Vagina (tissue), 2 donors: ENCODE results near the gene COX20. TPM values are rescaled to one million over a fixed set of nuclear protein-coding genes. Genes with fewer than 3 reads are reported as not detected.
A peak's percentile ranks its signal among the peaks of the same experiment; 100 is the strongest.
"Not testable (repeated sequence)": the region's sequence is repeated elsewhere in the genome, so short reads cannot be mapped to it uniquely, and the experiment has no call there.

ENCODE experiments used
- DNase-seq, 2 donors: peaks; one replicate each; pipeline ENCODE4 v3.0.0-alpha.2; 2017; ENCODE audit errors: extremely low spot score in 2 of 2
- H3K27ac ChIP-seq: fragments of 200-600 bp; sonication (generic); one replicate; pipeline ENCODE4 v1.5.1; 2019
- H3K27me3 ChIP-seq: fragments of 200-600 bp; sonication (generic); one replicate; pipeline ENCODE4 v1.5.1; 2019
- H3K36me3 ChIP-seq, 2 donors: fragments of 200-600 bp; sonication (generic); one replicate each; pipeline ENCODE4 v1.5.1; 2017 to 2019
- H3K4me1 ChIP-seq: fragments of 200-600 bp; sonication (generic); one replicate; pipeline ENCODE4 v1.5.1; 2019
- H3K4me3 ChIP-seq, 2 donors: fragments of 200-600 bp; sonication (generic); 1 replicate in 1 of 2; 2 replicates in 1 of 2; pipeline ENCODE4 v1.5.1; 2016 to 2019
- H3K9me3 ChIP-seq: fragments of 200-600 bp; sonication (generic); one replicate; pipeline ENCODE4 v1.5.1; 2019
- POLR2A ChIP-seq, 2 donors: fragments of 450-650 bp; IDR thresholded peaks; one replicate each; pipeline ENCODE4 v1.6.1; 2017; ENCODE audit warnings: antibody characterized with exemption in 2 of 2, mild to moderate bottlenecking in 2 of 2, moderate library complexity in 2 of 2
- POLR2AphosphoS5 ChIP-seq, 2 donors: sonication (generic); formaldehyde crosslinking; IDR thresholded peaks; one replicate each; pipeline ENCODE4 v1.9.0; 2017; ENCODE audit warnings: antibody characterized with exemption in 2 of 2, mild to moderate bottlenecking in 2 of 2, low read depth in 1 of 2; ENCODE audit not compliant: insufficient read depth in 1 of 2
- intact Hi-C: fragments of 100-400 bp; cut with DNase I; formaldehyde crosslinking; loops from one replicate; pipeline ENCODE4 v1.15.1; 2023
- total RNA-seq: library from RNA; depleted of rRNA; stranded (reverse); fragments of >200 nt; gene quantifications from one replicate; pipeline ENCODE4 v1.2.3, GENCODE V29; 2016
- TF ChIP-seq, protein P1 (sequence below), 3 experiments: fragments of 450-650 bp in 2 of 3; fragments of 200-600 bp in 1 of 3; sonication (generic) in 1 of 3; IDR thresholded peaks; one replicate each; pipeline ENCODE4 v1.5.1; 2017 to 2019; ENCODE audit warnings: antibody characterized with exemption in 3 of 3, mild to moderate bottlenecking in 2 of 3, moderate library complexity in 2 of 3

Gene COX20
- total RNA-seq, 1 donor from 2014 or later: 24.1 TPM

- intact Hi-C loops: no loop called here
- DNase-seq: no peak
- TF ChIP-seq POLR2AphosphoS5 (IDR thresholded peaks at IDR 0.05; ENCODE audit: insufficient read depth in 1 of 2, low read depth in 1 of 2) (no peak), POLR2A (IDR thresholded peaks at IDR 0.05) (no peak)
- TF ChIP-seq, protein P1, sequence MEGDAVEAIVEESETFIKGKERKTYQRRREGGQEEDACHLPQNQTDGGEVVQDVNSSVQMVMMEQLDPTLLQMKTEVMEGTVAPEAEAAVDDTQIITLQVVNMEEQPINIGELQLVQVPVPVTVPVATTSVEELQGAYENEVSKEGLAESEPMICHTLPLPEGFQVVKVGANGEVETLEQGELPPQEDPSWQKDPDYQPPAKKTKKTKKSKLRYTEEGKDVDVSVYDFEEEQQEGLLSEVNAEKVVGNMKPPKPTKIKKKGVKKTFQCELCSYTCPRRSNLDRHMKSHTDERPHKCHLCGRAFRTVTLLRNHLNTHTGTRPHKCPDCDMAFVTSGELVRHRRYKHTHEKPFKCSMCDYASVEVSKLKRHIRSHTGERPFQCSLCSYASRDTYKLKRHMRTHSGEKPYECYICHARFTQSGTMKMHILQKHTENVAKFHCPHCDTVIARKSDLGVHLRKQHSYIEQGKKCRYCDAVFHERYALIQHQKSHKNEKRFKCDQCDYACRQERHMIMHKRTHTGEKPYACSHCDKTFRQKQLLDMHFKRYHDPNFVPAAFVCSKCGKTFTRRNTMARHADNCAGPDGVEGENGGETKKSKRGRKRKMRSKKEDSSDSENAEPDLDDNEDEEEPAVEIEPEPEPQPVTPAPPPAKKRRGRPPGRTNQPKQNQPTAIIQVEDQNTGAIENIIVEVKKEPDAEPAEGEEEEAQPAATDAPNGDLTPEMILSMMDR (IDR thresholded peaks at IDR 0.05): no peak
Measured at GRCh38 chr1:244820131-244820530, 15.3 kb upstream of the COX20 start.

DNA sequence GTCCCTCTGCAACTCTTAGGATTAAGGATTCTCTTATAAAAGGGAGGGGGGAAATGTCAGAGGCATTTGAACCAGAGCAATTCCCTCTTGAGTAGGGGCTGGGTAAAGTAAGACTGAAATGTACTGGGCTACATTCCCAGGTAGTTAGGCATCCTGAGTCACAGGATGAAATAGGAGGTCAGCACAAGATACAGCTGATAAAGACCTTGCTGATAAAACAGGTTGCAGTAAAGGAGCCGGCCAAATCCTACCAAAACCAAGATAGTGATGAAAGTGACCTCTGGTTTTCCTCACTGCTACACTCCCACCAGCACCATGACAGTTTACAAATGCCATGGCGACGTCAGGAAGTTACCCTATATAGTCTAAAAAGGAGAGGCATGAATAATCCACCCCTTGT, 14.3 kb upstream of the COX20 start:
- Histone ChIP-seq H3K27me3 (no peaks in the 10 kb centered on the region), H3K27ac (no peak overlapping the region), H3K4me1 (no peaks in the 10 kb centered on the region), H3K36me3 (no peaks in the 10 kb centered on the region), H3K4me3 (no peak overlapping the region), H3K9me3 (no peaks in the 10 kb centered on the region)
- TF ChIP-seq POLR2AphosphoS5 (IDR thresholded peaks at IDR 0.05; ENCODE audit: insufficient read depth in 1 of 2, low read depth in 1 of 2) (no peak), POLR2A (IDR thresholded peaks at IDR 0.05) (no peak)
- TF ChIP-seq, protein P1 (IDR thresholded peaks at IDR 0.05): no peak
- DNase-seq: no peak
- intact Hi-C loops: no loop called here

More at GRCh38 chr1:244820131-244820530, 15.3 kb upstream of the COX20 start:
- Histone ChIP-seq H3K27me3 (no peaks in the 10 kb centered on the region), H3K9me3 (no peaks in the 10 kb centered on the region), H3K27ac (no peak overlapping the region), H3K36me3 (no peaks in the 10 kb centered on the region), H3K4me3 (no peak overlapping the region), H3K4me1 (no peaks in the 10 kb centered on the region)

GRCh38 chr1:244822878-244823277, 12.6 kb upstream of the COX20 start:
- Histone ChIP-seq H3K4me1 (no peaks in the 10 kb centered on the region), H3K36me3 (no peaks in the 10 kb centered on the region), H3K27me3 (no peaks in the 10 kb centered on the region), H3K4me3 (no peak overlapping the region), H3K9me3 (no peaks in the 10 kb centered on the region), H3K27ac (no peak overlapping the region)
- DNase-seq: no peak
- intact Hi-C loops: no loop called here
- TF ChIP-seq POLR2A (IDR thresholded peaks at IDR 0.05) (no peak), POLR2AphosphoS5 (IDR thresholded peaks at IDR 0.05; ENCODE audit: insufficient read depth in 1 of 2, low read depth in 1 of 2) (no peak)
- TF ChIP-seq, protein P1 (IDR thresholded peaks at IDR 0.05): no peak

DNA sequence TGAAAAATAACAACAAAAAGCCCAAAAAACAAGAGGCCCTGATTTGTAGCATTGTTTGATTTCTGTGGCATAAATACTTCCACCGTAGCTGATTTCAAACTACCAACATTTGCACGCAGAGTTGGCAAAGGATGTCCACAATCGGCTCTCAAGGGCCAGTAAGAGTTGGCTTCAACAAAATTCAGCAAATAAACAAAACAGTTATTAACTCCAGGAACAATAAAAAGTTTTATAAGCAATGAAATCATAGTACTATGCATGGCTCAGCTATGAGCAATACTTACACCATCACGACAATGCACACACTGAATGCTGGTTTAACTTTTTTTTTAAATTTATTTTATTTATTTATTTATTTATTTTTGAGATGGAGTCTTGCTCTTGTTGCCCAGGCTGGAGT, 8.7 kb upstream of the COX20 start:
- no peaks in the 10 kb centered on the region for H3K9me3 ChIP-seq
- intact Hi-C loops: no loop called here
- TF ChIP-seq POLR2A (IDR thresholded peaks at IDR 0.05): no peak
- TF ChIP-seq, protein P1 (IDR thresholded peaks at IDR 0.05): no peak
- TF ChIP-seq POLR2AphosphoS5 (IDR thresholded peaks at IDR 0.05; ENCODE audit: insufficient read depth in 1 of 2, low read depth in 1 of 2): no peak
- no peak overlapping the region for H3K27ac ChIP-seq
- H3K4me1 ChIP-seq: no peaks in the 10 kb centered on the region
- H3K27me3 ChIP-seq: no peaks in the 10 kb centered on the region
- no peak overlapping the region for H3K4me3 ChIP-seq
- no peaks in the 10 kb centered on the region for H3K36me3 ChIP-seq
- DNase-seq: no peak

DNA sequence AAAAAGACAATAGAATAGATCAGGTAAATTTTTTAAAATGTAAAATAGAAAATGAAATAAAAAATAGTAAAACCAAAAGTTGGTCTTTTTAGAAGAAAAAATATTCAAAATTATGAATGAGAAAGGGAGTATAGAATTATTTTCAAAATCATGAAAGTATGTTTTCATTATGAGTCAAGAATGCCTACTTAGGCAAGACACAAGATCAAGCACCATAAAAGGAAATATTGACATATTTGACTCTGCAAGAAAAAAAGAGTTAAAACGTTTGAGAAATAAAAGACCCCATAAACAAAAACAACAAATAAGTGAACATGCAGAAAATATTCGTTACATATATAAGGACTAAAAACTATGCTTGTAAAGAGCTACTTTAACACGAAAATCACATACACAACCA, 4.8 kb upstream of the COX20 start:
- H3K27me3 ChIP-seq: no peaks in the 10 kb centered on the region
- H3K27ac ChIP-seq: no peak overlapping the region
- intact Hi-C loops: loop anchor here (10.0 kb wide), 2 partner anchors 144 to 1566 kb away; no protein-coding TSS in a partner anchor
- no peak for TF ChIP-seq POLR2A (IDR thresholded peaks at IDR 0.05)
- no peak for TF ChIP-seq POLR2AphosphoS5 (IDR thresholded peaks at IDR 0.05; ENCODE audit: insufficient read depth in 1 of 2, low read depth in 1 of 2)
- TF ChIP-seq, protein P1 (IDR thresholded peaks at IDR 0.05): no peak
- no peak overlapping the region for H3K4me3 ChIP-seq
- H3K9me3 ChIP-seq: no peaks in the 10 kb centered on the region
- H3K4me1 ChIP-seq: no peaks in the 10 kb centered on the region
- no peaks in the 10 kb centered on the region for H3K36me3 ChIP-seq
- no peak for DNase-seq

- intact Hi-C loops: loop anchor here (10.0 kb wide), 2 partner anchors 142 to 1568 kb away; no protein-coding TSS in a partner anchor
- not testable (repeated sequence) for H3K9me3 ChIP-seq
Measured at GRCh38 chr1:244833260-244833659, 2.2 kb upstream of the COX20 start.

More at GRCh38 chr1:244833260-244833659, 2.2 kb upstream of the COX20 start:
- not testable (repeated sequence) for DNase-seq, H3K36me3 ChIP-seq, H3K27me3 ChIP-seq
- Histone ChIP-seq H3K27ac (peak overlapping the region; percentile 99), H3K4me1 (peaks cover 20% of the 10 kb centered on the region), H3K4me3 (peak overlapping the region; percentile 85)
